ENCODE data around the gene C16orf54.

DNA sequence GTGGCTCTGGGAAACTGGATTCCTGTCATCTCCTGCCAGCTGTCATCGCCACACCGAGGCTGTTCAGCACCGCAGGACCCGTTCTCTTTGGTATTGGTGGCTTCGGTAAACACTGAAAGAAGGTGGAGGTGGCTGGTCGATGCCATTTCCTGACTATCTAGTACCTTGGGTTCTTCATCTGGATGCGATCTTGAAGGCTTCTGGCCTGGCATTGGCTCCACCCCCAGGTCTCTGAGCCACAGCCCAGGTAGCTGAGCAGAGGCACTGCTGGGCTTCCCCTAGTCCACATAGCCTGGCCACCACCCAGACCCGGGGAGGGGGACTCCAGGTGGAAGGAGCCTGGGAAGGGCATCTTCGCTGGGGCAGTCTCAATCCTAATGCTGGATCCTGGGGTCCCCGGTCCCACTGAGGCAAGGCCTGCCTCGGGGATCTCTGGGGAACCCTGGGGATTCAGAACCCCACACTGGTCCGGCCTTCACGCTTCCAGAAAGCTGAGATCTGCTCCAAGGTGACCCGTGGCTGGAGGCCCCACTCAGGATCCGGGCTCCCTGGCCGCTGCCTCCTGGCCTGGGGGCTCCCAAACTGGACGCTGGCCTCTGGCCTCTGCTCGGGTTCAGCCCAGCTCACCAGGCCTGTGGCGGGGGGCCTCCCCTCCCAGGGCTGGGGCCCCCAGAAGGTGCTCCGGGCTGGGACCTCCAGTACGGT lies 1.8 kb downstream of the C16orf54 start:
- TF ChIP-seq, protein P1, sequence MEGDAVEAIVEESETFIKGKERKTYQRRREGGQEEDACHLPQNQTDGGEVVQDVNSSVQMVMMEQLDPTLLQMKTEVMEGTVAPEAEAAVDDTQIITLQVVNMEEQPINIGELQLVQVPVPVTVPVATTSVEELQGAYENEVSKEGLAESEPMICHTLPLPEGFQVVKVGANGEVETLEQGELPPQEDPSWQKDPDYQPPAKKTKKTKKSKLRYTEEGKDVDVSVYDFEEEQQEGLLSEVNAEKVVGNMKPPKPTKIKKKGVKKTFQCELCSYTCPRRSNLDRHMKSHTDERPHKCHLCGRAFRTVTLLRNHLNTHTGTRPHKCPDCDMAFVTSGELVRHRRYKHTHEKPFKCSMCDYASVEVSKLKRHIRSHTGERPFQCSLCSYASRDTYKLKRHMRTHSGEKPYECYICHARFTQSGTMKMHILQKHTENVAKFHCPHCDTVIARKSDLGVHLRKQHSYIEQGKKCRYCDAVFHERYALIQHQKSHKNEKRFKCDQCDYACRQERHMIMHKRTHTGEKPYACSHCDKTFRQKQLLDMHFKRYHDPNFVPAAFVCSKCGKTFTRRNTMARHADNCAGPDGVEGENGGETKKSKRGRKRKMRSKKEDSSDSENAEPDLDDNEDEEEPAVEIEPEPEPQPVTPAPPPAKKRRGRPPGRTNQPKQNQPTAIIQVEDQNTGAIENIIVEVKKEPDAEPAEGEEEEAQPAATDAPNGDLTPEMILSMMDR (IDR thresholded peaks at IDR 0.05), result no peak
- no peak for TF ChIP-seq POLR2A (IDR thresholded peaks at IDR 0.05)

All from heart left ventricle (tissue), 13 donors.